Neural cell (in vitro differentiated cells): ENCODE data around the gene GAREM1.

Experiments used
- EP300 ChIP-seq: fragments of 450-650 bp; conservative IDR thresholded peaks from 2 replicates; pipeline ENCODE4 v1.6.1; 2014; ENCODE audit warnings: antibody characterized with exemption, mild to moderate bottlenecking, moderate library complexity; ENCODE audit not compliant: poor library complexity, severe bottlenecking
- EZH2 ChIP-seq: fragments of 200-600, 300-800 bp; shearing (Covaris generic), sonication (generic); IDR thresholded peaks from 2 replicates; pipeline ENCODE4 v1.6.1; 2014; ENCODE audit warnings: antibody characterized with exemption, low read length, borderline replicate concordance, mild to moderate bottlenecking; ENCODE audit not compliant: insufficient read depth, poor library complexity, severe bottlenecking
- MXI1 ChIP-seq: fragments of 450-650 bp; conservative IDR thresholded peaks from 2 replicates; pipeline ENCODE4 v1.6.1; 2014; ENCODE audit warnings: antibody characterized with exemption, mild to moderate bottlenecking; ENCODE audit not compliant: poor library complexity, severe bottlenecking
- POLR2AphosphoS5 ChIP-seq: IDR thresholded peaks from 2 replicates; pipeline ENCODE4 v1.6.1; 2012
- RAD21 ChIP-seq: fragments of 450-650 bp; conservative IDR thresholded peaks from 2 replicates; pipeline ENCODE4 v1.6.1; 2014; ENCODE audit warnings: antibody characterized with exemption, mild to moderate bottlenecking, moderate library complexity
- TAF1 ChIP-seq: IDR thresholded peaks from 2 replicates; pipeline ENCODE4 v1.6.1; 2012; ENCODE audit warnings: low read depth
- TF ChIP-seq, protein P1 (sequence below): fragments of 450-650 bp; IDR thresholded peaks from 2 replicates; pipeline ENCODE4 v1.5.1; 2014; ENCODE audit warnings: antibody characterized with exemption, mild to moderate bottlenecking, moderate library complexity; ENCODE audit not compliant: poor library complexity, severe bottlenecking
- TF ChIP-seq, protein P2 (sequence below): IDR thresholded peaks from 2 replicates; pipeline ENCODE4 v1.6.1; 2012; ENCODE audit warnings: borderline replicate concordance

DNA sequence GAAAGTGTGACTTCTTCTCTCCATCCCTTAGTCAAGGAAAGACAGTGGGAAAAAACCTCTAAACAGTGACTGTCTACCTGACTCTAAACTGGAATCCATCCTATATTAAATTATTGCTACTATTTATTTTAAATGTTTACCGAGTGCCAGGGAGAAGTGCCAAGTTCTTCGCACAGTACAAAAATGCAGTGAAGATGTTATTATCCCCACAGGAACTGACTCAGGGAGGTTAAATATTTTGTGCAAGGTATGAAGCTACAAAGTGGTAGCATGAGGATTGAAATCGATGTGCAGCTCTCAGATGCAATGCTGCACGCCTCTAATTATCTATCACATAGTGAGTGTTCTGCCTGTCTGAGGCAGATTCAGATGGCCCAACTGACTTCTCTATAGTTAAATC lies 189.8 kb downstream of the GAREM1 start:
- TF ChIP-seq, protein P1, sequence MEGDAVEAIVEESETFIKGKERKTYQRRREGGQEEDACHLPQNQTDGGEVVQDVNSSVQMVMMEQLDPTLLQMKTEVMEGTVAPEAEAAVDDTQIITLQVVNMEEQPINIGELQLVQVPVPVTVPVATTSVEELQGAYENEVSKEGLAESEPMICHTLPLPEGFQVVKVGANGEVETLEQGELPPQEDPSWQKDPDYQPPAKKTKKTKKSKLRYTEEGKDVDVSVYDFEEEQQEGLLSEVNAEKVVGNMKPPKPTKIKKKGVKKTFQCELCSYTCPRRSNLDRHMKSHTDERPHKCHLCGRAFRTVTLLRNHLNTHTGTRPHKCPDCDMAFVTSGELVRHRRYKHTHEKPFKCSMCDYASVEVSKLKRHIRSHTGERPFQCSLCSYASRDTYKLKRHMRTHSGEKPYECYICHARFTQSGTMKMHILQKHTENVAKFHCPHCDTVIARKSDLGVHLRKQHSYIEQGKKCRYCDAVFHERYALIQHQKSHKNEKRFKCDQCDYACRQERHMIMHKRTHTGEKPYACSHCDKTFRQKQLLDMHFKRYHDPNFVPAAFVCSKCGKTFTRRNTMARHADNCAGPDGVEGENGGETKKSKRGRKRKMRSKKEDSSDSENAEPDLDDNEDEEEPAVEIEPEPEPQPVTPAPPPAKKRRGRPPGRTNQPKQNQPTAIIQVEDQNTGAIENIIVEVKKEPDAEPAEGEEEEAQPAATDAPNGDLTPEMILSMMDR: no peak
- TF ChIP-seq POLR2AphosphoS5 (no peak), EZH2 (no peak), EP300 (no peak), MXI1 (no peak), RAD21 (no peak), TAF1 (no peak)
- TF ChIP-seq, protein P2, sequence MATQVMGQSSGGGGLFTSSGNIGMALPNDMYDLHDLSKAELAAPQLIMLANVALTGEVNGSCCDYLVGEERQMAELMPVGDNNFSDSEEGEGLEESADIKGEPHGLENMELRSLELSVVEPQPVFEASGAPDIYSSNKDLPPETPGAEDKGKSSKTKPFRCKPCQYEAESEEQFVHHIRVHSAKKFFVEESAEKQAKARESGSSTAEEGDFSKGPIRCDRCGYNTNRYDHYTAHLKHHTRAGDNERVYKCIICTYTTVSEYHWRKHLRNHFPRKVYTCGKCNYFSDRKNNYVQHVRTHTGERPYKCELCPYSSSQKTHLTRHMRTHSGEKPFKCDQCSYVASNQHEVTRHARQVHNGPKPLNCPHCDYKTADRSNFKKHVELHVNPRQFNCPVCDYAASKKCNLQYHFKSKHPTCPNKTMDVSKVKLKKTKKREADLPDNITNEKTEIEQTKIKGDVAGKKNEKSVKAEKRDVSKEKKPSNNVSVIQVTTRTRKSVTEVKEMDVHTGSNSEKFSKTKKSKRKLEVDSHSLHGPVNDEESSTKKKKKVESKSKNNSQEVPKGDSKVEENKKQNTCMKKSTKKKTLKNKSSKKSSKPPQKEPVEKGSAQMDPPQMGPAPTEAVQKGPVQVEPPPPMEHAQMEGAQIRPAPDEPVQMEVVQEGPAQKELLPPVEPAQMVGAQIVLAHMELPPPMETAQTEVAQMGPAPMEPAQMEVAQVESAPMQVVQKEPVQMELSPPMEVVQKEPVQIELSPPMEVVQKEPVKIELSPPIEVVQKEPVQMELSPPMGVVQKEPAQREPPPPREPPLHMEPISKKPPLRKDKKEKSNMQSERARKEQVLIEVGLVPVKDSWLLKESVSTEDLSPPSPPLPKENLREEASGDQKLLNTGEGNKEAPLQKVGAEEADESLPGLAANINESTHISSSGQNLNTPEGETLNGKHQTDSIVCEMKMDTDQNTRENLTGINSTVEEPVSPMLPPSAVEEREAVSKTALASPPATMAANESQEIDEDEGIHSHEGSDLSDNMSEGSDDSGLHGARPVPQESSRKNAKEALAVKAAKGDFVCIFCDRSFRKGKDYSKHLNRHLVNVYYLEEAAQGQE: no peak
